Measurements from ENCODE around the gene EEFSEC. TPM values are rescaled to one million over a fixed set of nuclear protein-coding genes. Genes with fewer than 3 reads are reported as not detected.

Gene EEFSEC
- total and polyA plus RNA-seq, 2 of the 8 experiments (the other 6 are each of a cell fraction or from before 2014, with no cell fraction given) = 13.1 to 19.8 TPM

GRCh38 chr3:128383316-128384235 is 230.3 kb downstream of the EEFSEC start:
- no peaks in the 10 kb centered on the region; the same call in 1 of the 2 replicates for H3K79me1 ChIP-seq (ENCODE audit: low read depth, low read length)
- H3K9ac ChIP-seq (replicated peaks in 1 of 4; ENCODE audit: extremely low read depth in 1 of 4, low read depth in 3 of 4, low read length in 3 of 4) = no peak overlapping the region
- H3K4me2 ChIP-seq (ENCODE audit: insufficient read depth in 1 of 2, low read depth in 2 of 2, low read length in 2 of 2) = no peak overlapping the region
- WGBS, 2 experiments (ENCODE audit: extremely low coverage in 1 of 2, insufficient coverage in 1 of 2, insufficient read length in 1 of 2, insufficient replicate concordance in 2 of 2, low coverage in 1 of 2, low lambda C conversion rate in 2 of 2, missing lambda C conversion rate in 1 of 2) = 88% methylated on average over 11 of the region's 11 CpGs; no CpG with 5 or more reads in 1 of the 2 experiments
- H3K4ac ChIP-seq (replicated peaks; ENCODE audit: insufficient read length, low read depth, low read length) = no peak overlapping the region
- peak overlapping the region; percentile 23; the same call in 1 of the 2 replicates for H4K8ac ChIP-seq (ENCODE audit: extremely low read depth, insufficient read depth, low read length)
- H3K14ac ChIP-seq (ENCODE audit: insufficient read length) = no peak overlapping the region
- H3K36me3 ChIP-seq (ENCODE audit: control insufficient read depth in 2 of 4, insufficient read depth in 4 of 4, low read length in 3 of 4) = no peaks in the 10 kb centered on the region
- no peak overlapping the region for H2AK5ac ChIP-seq (ENCODE audit: low read depth, low read length)
- no peak overlapping the region for H2BK120ac ChIP-seq (replicated peaks; ENCODE audit: low read depth, low read length)
- H2BK12ac ChIP-seq (ENCODE audit: low read depth, low read length) = no peak overlapping the region
- H2AFZ ChIP-seq (ENCODE audit: low read length) = no peak overlapping the region
- H3K56ac ChIP-seq (replicated peaks; ENCODE audit: insufficient read length, low read depth, low read length) = no peak overlapping the region
- no peak overlapping the region for H2BK5ac ChIP-seq (ENCODE audit: low read depth, low read length)
- H2BK20ac ChIP-seq (ENCODE audit: low read length) = no peak overlapping the region
- H3K18ac ChIP-seq (ENCODE audit: extremely low read depth, low read length) = no peak overlapping the region
- no peak overlapping the region for H4K5ac ChIP-seq (ENCODE audit: insufficient read length, low read depth, low read length)
- H4K91ac ChIP-seq (replicated peaks; ENCODE audit: insufficient read length, low read length) = no peak overlapping the region
- H3K9me3 ChIP-seq (ENCODE audit: insufficient read depth in 2 of 2, low read depth in 1 of 2, low read length in 1 of 2) = no peaks in the 10 kb centered on the region
- H2BK15ac ChIP-seq (ENCODE audit: low read length) = no peak overlapping the region
- FAIRE-seq (no peak), DNase-seq (ENCODE audit: low read depth in 1 of 2, low spot score in 2 of 2) (no peak)
- H4K20me1 ChIP-seq (replicated peaks in 1 of 2; ENCODE audit: control insufficient read depth in 1 of 2, insufficient read depth in 2 of 2, low read length in 2 of 2) = peaks cover 0 to 3% of the 10 kb centered on the region in 2 experiments
- ChIA-PET POLR2A (ENCODE audit: partially characterized antibody) (interaction anchor here (0.7 to 1.3 kb wide), 2 partner anchors 11 to 53 kb away, joined by 3 read pairs; no protein-coding TSS in a partner anchor), CTCF (ENCODE audit: partially characterized antibody) (interaction anchor here (0.7 to 2.7 kb wide), 11 partner anchors 9 to 157 kb away, joined by 3 to 11 read pairs (median 4); no protein-coding TSS in a partner anchor)
- no peak overlapping the region for H3K4me3 ChIP-seq (ENCODE audit: extremely low read depth in 1 of 4, insufficient read depth in 2 of 4, low read depth in 3 of 4, low read length in 4 of 4)
- no peaks in the 10 kb centered on the region for H3K4me1 ChIP-seq (replicated peaks in 1 of 4; ENCODE audit: control insufficient read depth in 3 of 4, insufficient read depth in 4 of 4, low read length in 3 of 4)
- H3K27ac ChIP-seq (ENCODE audit: low read depth, low read length) = no peak overlapping the region
- H3K79me2 ChIP-seq (ENCODE audit: control insufficient read depth in 1 of 2, insufficient read depth in 2 of 2, low read length in 2 of 2) = no peaks in the 10 kb centered on the region
- no peaks in the 10 kb centered on the region for H3K23me2 ChIP-seq (ENCODE audit: low read depth, low read length)
- H3K27me3 ChIP-seq (replicated peaks in 1 of 4; ENCODE audit: control insufficient read depth in 3 of 4, extremely low read depth in 1 of 4, insufficient read depth in 3 of 4, low read length in 3 of 4) = no peaks in the 10 kb centered on the region
- H3K23ac ChIP-seq (ENCODE audit: insufficient read length) = no peak overlapping the region
- TF ChIP-seq ZNF274 (IDR thresholded peaks at IDR 0.05; ENCODE audit: borderline replicate concordance, extremely low read depth, low read length) (no peak), NRF1 (IDR thresholded peaks at IDR 0.05; ENCODE audit: low read depth, low read length) (no peak), SIRT6 (IDR thresholded peaks at IDR 0.05; ENCODE audit: low read length) (no peak), ATF3 (IDR thresholded peaks at IDR 0.05; ENCODE audit: insufficient read depth, low read depth, low read length) (no peak), KDM4A (IDR thresholded peaks at IDR 0.05; ENCODE audit: low read depth, low read length, severe bottlenecking) (no peak), CHD1 (IDR thresholded peaks at IDR 0.05; ENCODE audit: low read depth, low read length) (no peak), CTCF (IDR thresholded peaks at IDR 0.05; ENCODE audit: control extremely low read depth in 1 of 3, insufficient read depth in 1 of 3, low read depth in 1 of 3, low read length in 3 of 3) (no peak), JUN (IDR thresholded peaks at IDR 0.05; ENCODE audit: low read depth, low read length) (no peak), ASH2L (IDR thresholded peaks at IDR 0.05; ENCODE audit: low read length) (no peak)
